BJ (cell line): ENCODE results near the gene CAMK2D. TPM values are rescaled to one million over a fixed set of nuclear protein-coding genes. Genes with fewer than 3 reads are reported as not detected.

Source experiments
- CTCF ChIA-PET: fragments of 350-600 bp; formaldehyde crosslinking; extraction: SDS; loops from one replicate; lab custom pipeline; 2021; ENCODE audit warnings: antibody characterized with exemption, inconsistent platforms; lab: Yijun Ruan, JAX
- POLR2A ChIA-PET: fragments of 300-600 bp; sonication (Branson Sonifier 250); formaldehyde crosslinking; extraction: SDS; loops from one replicate; lab custom pipeline; 2021; ENCODE audit warnings: antibody characterized with exemption; lab: Charles Lee
- DNase-seq: peaks from one replicate; pipeline ENCODE4 v3.0.0-alpha.2; 2011; ENCODE audit warnings: low read depth
- H3K27me3 ChIP-seq: 2 replicates; pipeline ENCODE4 v1.6.0; 2011; ENCODE audit warnings: low read length; ENCODE audit not compliant: control insufficient read depth, insufficient read depth
- H3K36me3 ChIP-seq: 2 replicates; pipeline ENCODE4 v1.5.1; 2011; ENCODE audit warnings: low read length; ENCODE audit not compliant: control insufficient read depth, insufficient read depth
- H3K4me3 ChIP-seq: 2 replicates; pipeline ENCODE4 v1.5.1; 2011; ENCODE audit warnings: low read depth, mild to moderate bottlenecking, control low read depth, low read length
- CTCF ChIP-seq: IDR thresholded peaks from 2 replicates; pipeline ENCODE4 v1.5.1; 2011; ENCODE audit warnings: low read depth, mild to moderate bottlenecking, control low read depth, inconsistent platforms, low read length, moderate library complexity; ENCODE audit not compliant: insufficient read depth
- polyA plus RNA-seq: library from polyadenylated mRNA; depleted of rRNA; stranded (reverse); fragments of >200 nt; gene quantifications from 2 replicates; pipeline ENCODE4 v1.2.3, GENCODE V29; 2011

Gene CAMK2D
- polyA plus RNA-seq, 1 experiment, result 41.8 TPM

GRCh38 chr4:113790478-113790877 lies 28.9 kb upstream of the CAMK2D start:
- ChIA-PET POLR2A (interaction anchor here (0.6 kb wide), 1 partner anchor 588 kb away, joined by 3 read pairs; no protein-coding TSS in a partner anchor), CTCF (no interaction called here)
- DNase-seq, result no peak
- H3K4me3 ChIP-seq, result no peak overlapping the region
- H3K27me3 ChIP-seq, result no peaks in the 10 kb centered on the region
- TF ChIP-seq CTCF, result no peak
- no peaks in the 10 kb centered on the region for H3K36me3 ChIP-seq

- Histone ChIP-seq H3K36me3 (no peaks in the 10 kb centered on the region), H3K27me3 (no peaks in the 10 kb centered on the region), H3K4me3 (no peak overlapping the region)
- ChIA-PET POLR2A (no interaction called here), CTCF (no interaction called here)
- DNase-seq, result no peak
- no peak for TF ChIP-seq CTCF
Observed at GRCh38 chr4:113788888-113789287, 27.4 kb upstream of the CAMK2D start.

- no peaks in the 10 kb centered on the region for H3K27me3 ChIP-seq
- no peaks in the 10 kb centered on the region for H3K36me3 ChIP-seq
- POLR2A ChIA-PET, result no interaction called here
- CTCF ChIA-PET, result interaction anchor here (0.6 kb wide), 1 partner anchor 15 kb away, joined by 3 read pairs; no protein-coding TSS in a partner anchor
- no peak overlapping the region for H3K4me3 ChIP-seq
- TF ChIP-seq CTCF, result no peak
- DNase-seq, result no peak
Observed at GRCh38 chr4:113785781-113786180, 24.2 kb upstream of the CAMK2D start.

GRCh38 chr4:113784497-113785250 lies 23.1 kb upstream of the CAMK2D start:
- H3K36me3 ChIP-seq, result no peaks in the 10 kb centered on the region
- H3K27me3 ChIP-seq, result no peaks in the 10 kb centered on the region
- ChIA-PET POLR2A (interaction anchor here (0.5 to 0.9 kb wide), 2 partner anchors 16 to 97 kb away, joined by 3 to 7 read pairs; no protein-coding TSS in a partner anchor), CTCF (interaction anchor here (0.5 to 1.1 kb wide), 5 partner anchors 10 to 506 kb away, joined by 3 to 4 read pairs (median 3); no protein-coding TSS in a partner anchor)
- H3K4me3 ChIP-seq, result no peak overlapping the region
- peak; percentile 85 for DNase-seq
- no peak for TF ChIP-seq CTCF

- no peaks in the 10 kb centered on the region for H3K36me3 ChIP-seq
- ChIA-PET POLR2A (no interaction called here), CTCF (interaction anchor here (0.5 to 2.0 kb wide), 2 partner anchors 10 to 52 kb away, joined by 3 to 8 read pairs; no protein-coding TSS in a partner anchor)
- no peak for TF ChIP-seq CTCF
- no peak for DNase-seq
- H3K27me3 ChIP-seq, result no peaks in the 10 kb centered on the region
- H3K4me3 ChIP-seq, result no peak overlapping the region
Observed at GRCh38 chr4:113783701-113784100, 22.2 kb upstream of the CAMK2D start.
